HG03469 (cell line): ENCODE data around the gene CDR2.
A peak's percentile ranks its signal among the peaks of the same experiment; 100 is the strongest.
"Not testable (repeated sequence)": the region's sequence is repeated elsewhere in the genome, so short reads cannot be mapped to it uniquely, and the experiment has no call there.

Source experiments
- ATAC-seq: cut with Tn5 transposase; IDR thresholded peaks from one replicate; pipeline ENCODE4 v1.9.1; 2021; ENCODE audit warnings: mild to moderate bottlenecking, moderate library complexity, moderate number of reproducible peaks; ENCODE audit not compliant: unreplicated experiment

CDR2 gene

DNA sequence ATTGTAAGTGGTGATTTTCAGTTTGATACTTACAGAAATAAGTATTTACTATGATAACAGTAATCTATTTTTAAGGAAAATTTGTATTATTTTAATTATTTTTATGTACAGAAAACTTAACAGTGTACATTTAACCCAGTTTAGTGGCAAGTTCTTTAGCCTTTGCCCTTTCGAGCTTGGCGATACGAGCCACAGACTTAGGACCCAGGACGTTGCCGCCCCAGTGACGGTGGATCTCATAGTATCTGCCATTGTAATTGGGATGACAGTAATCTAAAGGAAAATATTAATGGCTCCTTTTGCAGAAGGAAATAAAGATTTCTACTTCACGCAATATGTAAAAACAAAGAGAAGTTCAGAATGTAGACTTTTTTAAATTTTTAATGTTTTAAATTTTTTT is 5.2 kb upstream of the CDR2 start:
- ATAC-seq: no peak

DNA sequence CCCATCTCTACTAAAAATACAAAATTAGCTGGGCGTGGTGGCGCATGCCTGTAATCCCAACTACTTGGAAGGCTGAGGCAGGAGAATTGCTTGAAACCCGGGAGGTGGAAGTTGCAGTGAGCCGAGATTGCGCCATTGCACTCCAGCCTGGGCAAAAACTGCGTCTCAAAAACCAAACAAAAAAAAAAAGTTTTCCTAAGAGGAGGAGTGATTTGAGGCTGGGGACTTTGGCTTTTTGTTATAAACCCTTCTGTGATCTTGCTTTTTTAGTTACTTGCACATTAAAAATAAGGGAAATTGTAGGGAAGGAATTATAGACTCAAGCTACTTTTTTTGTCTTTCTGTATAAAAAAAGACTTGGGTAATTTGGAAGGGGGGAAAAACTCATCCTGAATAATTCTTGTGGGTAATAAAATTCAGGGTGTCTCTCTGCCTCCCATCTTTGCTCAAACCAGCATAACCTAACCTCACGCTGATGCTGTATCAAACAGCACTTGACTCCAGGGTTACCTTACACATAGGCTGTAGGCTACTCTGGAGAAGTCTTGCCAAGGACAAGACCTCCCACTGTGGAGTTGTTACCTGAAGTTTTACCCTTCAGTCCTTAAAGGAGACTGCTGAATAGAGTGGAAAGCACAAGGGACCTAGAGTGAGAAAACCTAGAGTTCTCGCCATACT is 1.7 kb upstream of the CDR2 start:
- ATAC-seq: no peak

DNA sequence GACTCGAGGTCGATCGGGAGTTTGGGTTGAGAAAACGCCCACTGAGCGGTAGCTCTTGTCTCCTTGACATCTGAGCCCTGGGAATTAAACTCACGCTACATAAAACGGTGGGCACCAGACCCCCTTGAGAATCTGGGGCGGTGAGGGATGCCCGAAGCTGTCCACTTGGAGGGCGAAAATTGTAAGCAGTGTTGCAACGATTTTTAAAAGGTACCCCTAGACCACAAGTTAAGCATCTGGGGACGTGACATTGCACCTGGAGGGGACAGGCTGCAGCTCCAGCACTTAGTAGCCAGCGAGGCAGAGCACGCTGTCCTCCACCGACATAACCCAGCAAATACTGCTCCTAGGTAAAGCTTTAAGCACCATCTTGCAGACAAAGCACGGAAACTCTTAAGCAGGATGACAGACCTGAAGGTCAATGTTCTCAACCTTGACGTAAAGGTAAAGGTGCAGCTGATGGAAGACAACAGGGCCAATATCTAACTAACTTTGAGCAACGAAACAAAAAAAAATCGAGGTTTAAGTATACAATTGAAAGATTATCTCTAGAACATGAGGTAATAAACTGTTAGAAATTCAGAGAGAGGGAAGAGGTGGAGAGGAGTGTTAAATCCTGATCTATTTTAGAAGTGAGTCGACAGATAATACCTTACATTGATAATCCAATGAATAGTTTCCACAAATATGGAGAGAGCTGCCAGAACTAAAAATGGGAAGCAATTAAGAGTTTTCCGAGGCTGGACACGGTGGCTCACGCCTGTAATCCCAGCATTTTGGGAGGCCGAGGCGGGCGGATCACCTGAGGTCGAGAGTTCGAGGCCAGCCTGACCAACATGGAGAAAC is 921 bp upstream of the CDR2 start:
- ATAC-seq: no peak

DNA sequence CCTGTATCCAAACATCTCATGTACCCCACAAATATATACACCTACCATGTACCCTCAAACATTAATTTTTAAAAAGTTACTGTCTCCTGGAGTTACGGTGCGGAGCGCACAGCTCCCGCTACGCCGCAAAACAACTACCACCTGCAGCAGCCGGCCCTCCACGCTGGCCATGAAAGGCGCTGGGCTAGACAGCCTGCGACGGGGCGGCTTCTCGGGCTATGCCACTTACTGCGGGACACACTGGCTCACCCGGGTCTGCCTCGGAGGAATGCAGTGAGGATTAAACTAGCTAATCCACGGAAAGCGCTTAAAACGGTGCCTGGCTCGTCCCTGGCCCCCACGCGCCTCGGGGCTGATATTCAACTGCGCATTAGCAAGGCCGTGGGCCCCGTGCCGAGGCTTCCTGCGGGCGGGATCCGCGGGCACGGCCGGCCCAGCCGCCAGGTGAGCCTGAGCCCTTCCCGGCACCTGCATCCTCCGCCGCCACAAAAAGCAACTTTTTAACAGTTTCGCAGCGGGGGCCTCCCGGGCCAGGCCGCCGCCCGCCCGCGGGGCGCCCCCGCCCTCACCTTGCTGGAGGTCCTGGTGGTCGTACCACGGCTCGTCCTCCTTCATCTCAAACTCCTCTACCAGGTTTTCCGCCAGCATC is 633 bp downstream of the CDR2 start:
- peak; percentile 7 for ATAC-seq

DNA sequence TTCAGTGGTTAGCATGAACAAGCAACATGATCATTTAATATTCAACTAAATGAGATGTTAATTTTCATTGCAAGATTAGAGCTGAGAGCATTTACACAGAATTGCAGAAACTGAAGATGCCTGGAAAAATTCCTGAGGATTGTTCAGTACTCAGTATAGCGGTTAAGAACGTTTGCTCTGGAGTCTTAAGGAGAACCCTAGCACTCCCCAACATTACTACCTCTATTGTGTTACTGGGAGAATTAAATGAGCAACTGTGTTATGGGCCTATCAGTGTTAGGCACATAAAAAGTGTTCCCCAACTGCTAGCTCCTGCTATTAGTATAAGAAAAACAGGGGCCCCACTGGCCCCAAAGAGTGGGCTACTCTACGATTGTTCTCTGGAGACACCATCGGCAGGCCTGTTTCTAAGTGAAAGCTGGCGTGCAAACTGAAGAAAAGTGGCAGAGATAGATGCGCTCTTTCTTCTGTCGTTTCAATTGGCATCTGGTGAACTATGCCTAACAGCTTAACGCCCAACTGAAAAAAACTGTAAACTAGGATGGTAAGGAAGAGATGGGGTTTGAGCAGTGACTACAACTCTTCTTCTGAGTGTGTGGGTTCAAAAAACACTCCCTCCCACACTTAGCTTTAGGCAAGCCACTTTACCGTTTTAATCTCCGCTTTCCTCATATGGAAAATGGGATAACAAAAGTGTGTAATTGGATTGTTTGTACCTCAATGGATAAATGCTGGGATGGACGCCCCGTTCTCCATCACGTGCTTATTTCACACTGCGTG is 1.3 kb downstream of the CDR2 start:
- ATAC-seq: no peak

DNA sequence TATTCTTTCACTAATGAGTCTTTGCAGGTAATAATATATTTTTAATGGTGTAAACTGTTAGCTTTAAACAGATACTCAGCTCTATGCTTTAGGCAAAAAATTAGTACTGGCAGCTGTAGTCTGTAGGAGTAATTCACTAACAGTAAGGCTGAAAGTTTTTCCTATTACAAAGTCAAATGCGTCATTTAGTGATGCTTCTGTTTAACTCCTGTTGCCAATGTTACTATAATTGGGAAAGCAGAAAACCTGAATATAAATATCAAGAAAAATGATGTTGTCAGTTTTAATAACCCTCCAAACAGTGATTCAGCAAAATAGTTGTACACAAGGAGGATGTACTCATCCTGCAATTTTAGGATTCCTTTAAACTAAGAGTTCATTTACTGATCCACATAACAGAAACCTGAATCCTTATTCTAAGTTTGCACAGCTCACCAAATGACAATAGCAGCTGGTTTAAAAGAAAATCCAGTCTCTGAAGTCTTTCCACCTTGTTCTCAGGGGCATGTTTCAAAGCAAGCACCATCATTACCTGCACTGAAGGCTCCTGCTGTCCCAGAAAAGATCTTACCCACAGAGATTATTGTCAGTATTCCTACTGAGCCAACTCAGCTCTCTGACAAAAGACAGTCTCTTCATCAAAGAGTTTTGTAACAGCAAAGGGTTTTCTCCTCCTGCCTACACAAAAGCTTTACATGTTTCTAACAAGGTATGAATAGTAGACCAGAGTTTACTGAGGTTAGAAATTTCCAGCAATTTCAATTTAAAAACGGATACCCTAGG is 4.2 kb downstream of the CDR2 start:
- ATAC-seq: no peak

DNA sequence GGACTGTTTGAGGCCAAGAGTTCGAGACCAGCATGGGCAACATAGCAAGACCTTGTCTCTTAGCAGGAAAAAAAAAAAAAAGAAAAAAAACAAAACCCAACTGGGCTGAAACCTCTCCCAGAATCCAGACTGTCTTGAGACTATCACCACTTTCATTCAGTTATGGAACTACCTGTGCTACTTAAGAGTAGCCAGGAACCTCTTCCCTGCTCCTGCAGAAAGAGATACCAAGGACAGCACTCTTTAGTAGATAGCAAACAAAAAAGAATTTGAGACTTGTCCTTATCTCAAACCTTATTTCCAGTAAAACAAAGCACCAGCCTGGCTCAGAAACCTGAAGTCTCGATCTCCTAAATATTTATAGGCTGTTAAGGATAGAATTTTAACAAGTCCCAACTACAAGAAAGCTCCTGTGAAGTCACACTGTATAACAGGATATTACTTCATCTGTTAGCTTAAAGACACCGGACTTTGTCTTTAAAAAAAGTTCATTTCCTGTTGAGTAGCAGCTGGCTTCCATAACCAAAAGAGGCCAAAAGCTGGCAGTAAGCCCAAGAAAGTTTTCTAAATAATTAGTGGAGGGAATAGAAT is 5.1 kb downstream of the CDR2 start:
- ATAC-seq: no peak

DNA sequence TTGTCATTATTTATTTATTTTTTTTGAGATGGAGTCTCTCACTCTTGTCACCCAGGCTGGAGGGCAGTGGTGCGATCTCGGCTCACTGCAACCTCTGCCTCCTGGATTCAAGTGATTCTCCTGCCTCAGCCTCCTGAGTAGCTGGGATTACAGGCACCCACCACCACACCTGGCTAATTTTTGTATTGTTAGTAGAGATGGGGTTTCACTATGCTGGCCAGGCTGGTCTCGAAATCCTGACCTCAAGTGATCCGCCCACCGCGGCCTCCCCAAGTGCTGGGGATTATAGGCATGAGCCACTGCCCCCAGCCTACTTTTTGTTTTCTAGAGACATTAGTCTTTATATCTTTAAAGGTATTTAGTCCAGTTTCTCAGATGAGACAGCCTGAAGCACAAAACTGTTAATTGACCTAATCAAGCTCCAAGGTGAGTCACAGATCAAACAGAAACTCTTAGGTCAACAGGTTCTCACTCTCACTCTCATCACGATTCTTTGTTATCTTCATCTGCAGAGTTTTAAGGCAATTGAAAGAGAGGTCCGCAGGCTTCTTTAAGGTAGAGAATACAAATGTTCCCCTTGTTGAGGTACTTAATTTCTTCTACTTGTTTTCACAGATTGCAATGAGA is 6.1 kb downstream of the CDR2 start:
- not testable (repeated sequence) for ATAC-seq

DNA sequence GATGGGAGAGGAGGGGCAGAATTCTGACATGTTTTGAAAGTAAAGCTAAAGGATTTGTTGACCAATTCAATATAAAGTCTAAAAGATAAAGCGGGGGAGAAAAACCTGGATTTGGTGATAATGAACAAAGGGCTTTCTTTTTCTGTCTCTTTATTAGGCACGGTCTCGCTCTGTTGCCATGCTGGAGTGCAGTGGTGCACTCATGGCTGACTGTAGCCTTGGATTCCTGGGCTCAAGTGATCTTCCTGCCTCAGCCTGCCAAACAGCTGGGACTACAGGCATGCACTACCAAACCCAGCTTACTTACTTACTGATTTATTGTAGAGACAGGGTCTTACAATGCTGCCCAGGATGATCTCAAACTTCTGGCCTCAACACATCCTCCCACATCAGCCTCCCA is 7.5 kb downstream of the CDR2 start:
- ATAC-seq: no peak

DNA sequence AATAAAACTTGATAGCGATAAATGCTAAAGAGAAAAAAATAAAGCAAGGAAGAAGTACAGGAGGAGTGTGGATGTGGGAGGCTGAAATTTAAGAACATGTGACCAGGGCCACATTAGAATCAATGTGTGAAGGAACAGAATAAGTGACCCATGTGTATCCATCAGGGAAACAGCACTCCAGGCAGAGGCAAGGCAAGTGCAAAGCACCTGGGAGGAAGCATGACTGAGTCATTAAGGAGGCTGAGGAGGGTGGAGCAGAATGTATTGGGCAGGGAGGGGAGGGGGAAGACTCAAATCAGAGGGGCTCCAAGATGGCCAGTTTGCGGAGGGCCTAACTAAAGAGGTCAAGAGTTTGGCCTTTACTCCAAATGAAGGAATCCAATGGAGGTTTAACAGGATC is 8.0 kb downstream of the CDR2 start:
- no peak for ATAC-seq

DNA sequence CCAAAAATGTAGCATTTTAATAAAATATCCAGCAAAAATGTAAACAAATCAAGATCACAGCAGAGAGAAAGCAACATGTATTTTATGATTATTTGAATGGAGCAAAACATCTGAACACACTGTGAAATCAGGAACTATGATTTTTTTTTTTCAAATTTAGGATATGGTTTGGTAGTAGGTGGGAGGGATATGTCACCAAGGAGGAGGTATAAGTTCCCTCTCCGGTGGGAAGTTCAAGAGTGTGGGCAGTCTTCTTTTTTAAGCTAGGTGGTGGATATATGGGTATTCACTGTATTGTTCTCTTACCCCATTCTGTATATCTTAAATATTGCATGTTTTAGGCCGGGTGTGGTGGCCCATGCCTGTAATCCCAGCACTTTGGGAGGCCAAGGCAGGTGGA is 10.2 kb downstream of the CDR2 start:
- no peak for ATAC-seq

DNA sequence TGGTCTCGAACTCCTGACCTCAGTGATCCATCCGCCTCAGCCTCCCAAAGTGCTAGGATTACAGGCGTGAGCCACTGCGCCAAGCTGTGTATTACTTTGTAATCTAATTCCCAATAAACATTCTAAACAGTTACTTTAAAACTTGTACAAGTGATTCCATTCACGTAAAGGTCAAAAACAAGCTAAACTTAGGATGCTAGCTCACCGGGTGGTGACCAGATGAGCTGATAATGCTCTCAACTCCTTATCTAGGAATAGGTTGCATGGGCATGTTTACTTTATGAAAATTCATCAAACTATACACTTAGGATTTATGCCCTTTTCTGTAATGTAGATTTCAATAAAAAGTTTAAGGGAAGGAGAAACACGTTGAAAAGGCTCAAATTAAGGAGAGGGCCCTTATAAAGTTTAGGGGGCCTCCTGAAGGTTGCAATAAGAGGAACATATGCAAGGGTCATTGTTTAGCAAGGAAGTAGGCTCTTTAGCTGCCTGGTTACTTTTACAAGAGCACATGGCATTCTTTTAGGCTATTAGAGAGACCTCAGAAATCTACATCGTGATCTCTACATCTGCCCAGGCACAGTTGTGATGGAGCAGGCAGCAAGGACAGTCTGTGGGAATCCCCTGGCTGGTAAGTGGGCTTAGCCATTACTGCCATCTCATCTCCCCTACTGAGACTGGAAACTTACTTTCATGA is 13.3 kb downstream of the CDR2 start:
- no peak for ATAC-seq

DNA sequence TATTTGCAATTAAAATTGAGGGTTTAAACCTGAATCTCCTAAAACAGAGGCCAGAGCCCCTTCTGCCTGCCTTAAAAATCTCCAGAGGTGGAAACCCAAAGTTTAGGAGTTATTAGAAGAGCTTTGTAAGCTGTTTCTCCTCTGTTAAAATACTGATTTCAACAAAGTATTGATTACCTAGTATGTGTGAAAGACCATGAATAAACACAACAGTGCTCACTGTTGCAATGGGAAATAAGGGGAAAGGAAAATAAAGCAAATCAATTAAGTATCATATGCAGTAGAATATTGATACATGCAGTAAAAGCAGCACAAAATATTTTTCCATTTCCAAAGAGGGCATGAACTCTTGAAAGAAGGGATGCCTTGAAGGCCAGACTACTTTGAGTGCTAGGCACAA is 14.7 kb downstream of the CDR2 start:
- no peak for ATAC-seq

DNA sequence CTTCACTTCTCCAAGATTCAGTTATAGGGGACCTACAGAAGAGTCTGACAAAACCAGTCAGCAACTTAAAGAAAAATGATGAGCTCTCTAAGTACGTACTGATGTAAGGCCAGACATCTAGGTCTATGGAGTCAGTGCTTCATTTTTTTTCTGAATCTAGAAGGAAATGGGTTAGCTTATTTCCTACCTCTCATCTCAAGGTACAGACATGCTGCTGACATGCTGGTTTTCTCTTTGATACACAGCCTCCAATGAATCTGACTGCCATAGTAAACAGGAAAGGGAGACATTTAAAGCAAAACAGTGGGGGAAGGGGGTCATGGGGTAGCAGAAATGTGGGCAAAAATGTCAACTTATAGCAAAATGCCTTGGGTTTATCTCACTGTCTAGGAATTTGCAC is 16.4 kb downstream of the CDR2 start:
- ATAC-seq: no peak

DNA sequence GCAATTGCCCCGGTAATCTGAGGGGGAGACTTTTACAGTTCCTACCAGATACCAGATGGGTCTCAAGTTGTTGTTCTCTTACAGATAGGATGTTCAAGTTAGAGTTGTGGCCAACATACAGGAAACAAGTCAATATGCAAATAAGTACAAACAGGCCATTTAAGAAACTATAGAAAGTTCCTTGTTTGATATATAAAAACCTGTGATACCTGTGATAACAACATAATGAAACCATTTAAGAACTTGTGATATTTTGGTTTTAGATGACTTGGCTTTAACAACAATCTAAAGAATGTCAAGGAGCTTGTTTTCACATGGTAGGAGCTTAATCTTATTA is 16.8 kb downstream of the CDR2 start:
- peak; percentile 42 for ATAC-seq

DNA sequence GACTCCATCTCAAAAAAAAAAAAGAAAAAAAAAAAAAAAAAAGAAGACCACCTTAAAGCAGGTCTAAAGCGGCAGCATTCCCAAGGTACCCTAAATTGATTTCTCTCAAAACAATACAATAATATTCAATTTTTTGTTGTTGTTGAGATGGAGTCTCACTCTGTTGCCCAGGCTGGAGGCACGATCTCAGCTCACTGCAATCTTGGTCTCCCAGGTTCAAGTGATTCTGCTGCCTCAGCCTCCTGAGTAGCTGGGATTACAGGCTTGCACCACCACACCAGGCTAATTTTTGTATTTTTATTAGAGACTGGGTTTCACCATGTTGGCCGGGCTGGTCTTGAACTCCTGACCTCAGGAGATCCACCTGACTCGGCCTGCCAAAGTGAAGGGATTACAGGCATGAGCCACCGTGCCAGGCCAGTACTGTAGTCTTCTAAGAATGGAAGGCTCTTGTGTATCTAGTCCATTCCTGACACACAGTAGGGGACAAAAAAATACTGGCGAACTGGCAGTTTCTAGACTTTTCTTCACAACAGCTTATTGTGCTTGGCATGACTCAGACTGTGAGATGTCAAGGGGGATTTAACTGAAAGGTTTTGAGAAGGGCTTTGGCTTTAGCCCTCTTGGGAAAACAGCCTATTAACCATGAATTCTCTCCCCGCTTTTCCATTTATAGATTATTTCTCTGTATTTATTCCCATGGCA is 17.3 kb downstream of the CDR2 start:
- no peak for ATAC-seq

DNA sequence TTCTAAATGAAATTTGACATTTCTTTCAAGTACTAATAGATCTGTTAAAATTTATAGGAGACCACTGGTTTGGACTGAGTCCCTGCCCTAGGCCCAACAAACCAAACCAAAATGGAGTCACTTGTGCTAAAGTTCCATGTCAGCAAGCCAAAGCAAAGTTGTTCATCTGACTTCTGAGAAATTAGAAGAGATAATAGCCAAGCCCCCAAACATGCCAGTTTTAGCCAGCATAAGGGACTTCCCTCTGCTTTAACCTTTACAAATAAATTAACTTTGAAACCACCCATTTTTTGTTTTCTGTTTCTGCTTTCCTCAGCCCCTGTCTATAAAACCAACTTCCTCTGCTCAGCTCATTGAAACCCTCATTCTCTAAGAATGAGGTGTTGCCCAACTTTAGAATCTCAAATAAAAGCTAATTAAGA is 18.9 kb downstream of the CDR2 start:
- ATAC-seq: no peak

DNA sequence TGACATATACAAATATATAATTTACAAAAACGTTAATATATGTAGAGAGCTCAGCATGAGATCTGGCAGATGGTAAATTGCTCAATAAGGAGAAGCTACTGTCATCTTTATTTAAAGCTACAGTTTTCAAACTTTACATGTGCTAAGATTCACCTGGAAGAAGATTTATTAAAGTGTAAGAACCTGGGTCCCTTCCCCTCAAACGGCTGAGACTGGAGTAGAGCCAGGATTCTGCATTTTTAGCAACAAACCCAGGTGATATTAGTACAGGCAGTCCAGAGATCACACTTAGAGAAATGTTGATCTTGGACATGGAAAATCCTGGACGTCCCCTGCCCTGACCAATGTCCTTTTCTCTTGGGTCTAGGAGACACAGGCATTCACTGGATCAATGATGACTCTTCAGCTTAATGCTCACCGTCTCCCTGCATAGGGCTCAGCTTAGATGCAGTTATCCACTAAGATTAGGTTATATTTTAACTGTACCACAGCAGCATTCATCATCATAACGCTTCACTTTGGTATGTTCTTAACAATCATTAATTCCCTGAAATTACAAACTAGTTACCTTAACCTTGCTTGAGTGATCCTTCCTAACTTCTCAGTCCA is 20.4 kb downstream of the CDR2 start:
- ATAC-seq: no peak
